A549 treated with DMSO at 1 μM for 4 hours (cell line): ENCODE data around the gene SYNE2. TPM values are rescaled to one million over a fixed set of nuclear protein-coding genes. Genes with fewer than 3 reads are reported as not detected.

Source experiments
- total RNA-seq: library from RNA; stranded (reverse); fragments of 200-300 nt; extraction: Qiagen RNA extraction; gene quantifications from 5 replicates; pipeline ENCODE4 v1.2.3, GENCODE V29; 2022; ENCODE audit warnings: low read depth

SYNE2 gene, protein sequence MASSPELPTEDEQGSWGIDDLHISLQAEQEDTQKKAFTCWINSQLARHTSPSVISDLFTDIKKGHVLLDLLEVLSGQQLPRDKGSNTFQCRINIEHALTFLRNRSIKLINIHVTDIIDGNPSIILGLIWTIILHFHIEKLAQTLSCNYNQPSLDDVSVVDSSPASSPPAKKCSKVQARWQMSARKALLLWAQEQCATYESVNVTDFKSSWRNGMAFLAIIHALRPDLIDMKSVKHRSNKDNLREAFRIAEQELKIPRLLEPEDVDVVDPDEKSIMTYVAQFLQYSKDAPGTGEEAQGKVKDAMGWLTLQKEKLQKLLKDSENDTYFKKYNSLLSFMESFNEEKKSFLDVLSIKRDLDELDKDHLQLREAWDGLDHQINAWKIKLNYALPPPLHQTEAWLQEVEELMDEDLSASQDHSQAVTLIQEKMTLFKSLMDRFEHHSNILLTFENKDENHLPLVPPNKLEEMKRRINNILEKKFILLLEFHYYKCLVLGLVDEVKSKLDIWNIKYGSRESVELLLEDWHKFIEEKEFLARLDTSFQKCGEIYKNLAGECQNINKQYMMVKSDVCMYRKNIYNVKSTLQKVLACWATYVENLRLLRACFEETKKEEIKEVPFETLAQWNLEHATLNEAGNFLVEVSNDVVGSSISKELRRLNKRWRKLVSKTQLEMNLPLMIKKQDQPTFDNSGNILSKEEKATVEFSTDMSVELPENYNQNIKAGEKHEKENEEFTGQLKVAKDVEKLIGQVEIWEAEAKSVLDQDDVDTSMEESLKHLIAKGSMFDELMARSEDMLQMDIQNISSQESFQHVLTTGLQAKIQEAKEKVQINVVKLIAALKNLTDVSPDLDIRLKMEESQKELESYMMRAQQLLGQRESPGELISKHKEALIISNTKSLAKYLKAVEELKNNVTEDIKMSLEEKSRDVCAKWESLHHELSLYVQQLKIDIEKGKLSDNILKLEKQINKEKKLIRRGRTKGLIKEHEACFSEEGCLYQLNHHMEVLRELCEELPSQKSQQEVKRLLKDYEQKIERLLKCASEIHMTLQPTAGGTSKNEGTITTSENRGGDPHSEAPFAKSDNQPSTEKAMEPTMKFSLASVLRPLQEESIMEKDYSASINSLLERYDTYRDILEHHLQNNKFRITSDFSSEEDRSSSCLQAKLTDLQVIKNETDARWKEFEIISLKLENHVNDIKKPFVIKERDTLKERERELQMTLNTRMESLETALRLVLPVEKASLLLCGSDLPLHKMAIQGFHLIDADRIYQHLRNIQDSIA (N-terminal part only)
- 9.6 to 11.3 TPM (median 9.9 TPM) in 5 replicates for total RNA-seq

DNA sequence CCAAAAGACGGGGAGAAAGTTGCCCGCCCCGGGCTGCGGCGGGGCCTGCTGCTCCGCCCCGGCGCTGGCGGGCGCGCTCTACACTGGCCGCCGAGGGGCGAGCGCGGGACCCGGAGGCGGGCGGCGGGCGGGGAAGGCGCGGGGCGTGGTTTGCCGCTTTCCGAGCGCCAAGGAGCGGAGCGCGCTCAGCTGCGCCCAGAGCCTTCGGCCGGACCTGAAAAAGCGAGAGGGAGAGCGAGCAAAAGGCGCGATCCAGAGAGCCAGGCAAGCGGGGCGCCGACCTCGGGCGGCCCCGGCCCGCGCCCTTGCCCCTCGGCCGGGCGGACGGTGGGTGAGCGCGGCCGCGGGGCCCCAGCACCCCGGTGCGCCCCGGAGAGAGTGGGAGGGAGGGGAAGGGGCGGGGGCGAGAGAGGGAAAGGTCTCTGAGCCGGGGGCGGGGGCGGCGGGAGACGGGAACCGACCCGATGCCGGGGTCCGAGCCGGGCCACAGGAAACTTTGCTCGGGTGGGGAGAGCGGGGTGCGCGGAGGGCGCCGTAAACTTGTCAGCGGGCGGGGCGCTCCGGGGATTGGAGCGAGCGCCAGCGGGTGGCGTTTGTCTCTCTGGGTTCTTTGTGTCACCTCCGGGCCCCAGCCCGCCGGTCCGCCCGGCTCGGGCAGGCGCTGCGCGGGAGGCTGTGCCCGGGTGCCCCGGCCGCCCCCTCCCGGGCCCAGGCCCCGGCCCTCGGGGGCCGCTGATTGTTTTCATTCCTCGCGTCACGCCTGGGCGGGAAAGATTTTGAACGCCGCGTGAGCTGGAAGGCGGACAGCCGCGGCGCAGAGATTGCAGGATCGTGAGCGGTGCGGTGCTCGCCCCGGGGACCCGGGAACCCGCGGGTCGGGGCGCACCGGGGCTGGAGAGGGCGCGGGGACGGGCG is at the start of gene SYNE2:
TSS of gene SYNE2 (plus strand) at position 188 of the 915 bp plus-strand sequence. CDS start 56,145 bp downstream, outside the sequence.

Other genes with a start within 250 kb of the SYNE2 start
- 7.9 to 13.2 TPM (median 11.5 TPM) in 5 replicates for gene WDR89, start 211.1 kb upstream of the SYNE2 start, total RNA-seq
- 13.4 to 21.4 TPM (median 16.9 TPM) in 5 replicates for gene SGPP1, start 124.9 kb upstream of the SYNE2 start, total RNA-seq